HepG2 (cell line): ENCODE results near the gene CENPM. TPM values are rescaled to one million over a fixed set of nuclear protein-coding genes. Genes with fewer than 3 reads are reported as not detected.
"Not testable (repeated sequence)": the region's sequence is repeated elsewhere in the genome, so short reads cannot be mapped to it uniquely, and the experiment has no call there.

ENCODE experiments used
- ATAC-seq: fragments of 200-7000 bp; cut with Tn5 transposase; 3 replicates; pipeline ENCODE4 v1.9.1; 2020; ENCODE audit warnings: mild to moderate bottlenecking, moderate library complexity
- BruUV-seq: library from RNA; stranded (reverse); fragments of 400-500 nt; replicated peaks from 2 replicates; lab custom pipeline; 2021; lab: Mats Ljungman, UMichigan
- CTCF ChIA-PET: fragments of 300-600 bp; formaldehyde crosslinking; extraction: SDS; loops from one replicate; lab custom pipeline; 2021; ENCODE audit warnings: low total read pairs, inconsistent platforms, low intra/inter-chr PET ratio; lab: Yijun Ruan, JAX
- POLR2A ChIA-PET: fragments of 350-600 bp; sonication (Branson Sonifier 250); formaldehyde crosslinking; loops from one replicate; lab custom pipeline; 2020; ENCODE audit warnings: antibody characterized with exemption, inconsistent platforms; lab: Yijun Ruan, JAX
- DNase-seq: peaks from one replicate; pipeline ENCODE4 v3.0.0-alpha.2; 2015; ENCODE audit warnings: low spot score
- FAIRE-seq: peaks from 3 replicates; lab custom pipeline; 2011; peaks lifted over from hg19 to GRCh38; lab: Jason Lieb, UNC
- H2AFZ ChIP-seq: one replicate; pipeline ENCODE4 v1.6.1; 2011; ENCODE audit warnings: low read length, inconsistent platforms
- H3K27ac ChIP-seq: fragments of 300-600 bp; 3 replicates; pipeline ENCODE4 v1.8.0; 2011; ENCODE audit warnings: mixed run types, mild to moderate bottlenecking, mixed read lengths, low read length, inconsistent platforms; ENCODE audit not compliant: insufficient read depth; ENCODE audit errors: extremely low read length
- H3K27me3 ChIP-seq, 2 experiments: fragments of 200-600 bp in 1 of 2; 2 replicates in 1 of 2; 3 replicates in 1 of 2; pipeline versions ENCODE4 v1.6.0 to v1.8.0; 2011; ENCODE audit warnings: low read length in 2 of 2, mild to moderate bottlenecking in 2 of 2, moderate library complexity in 2 of 2, inconsistent platforms in 1 of 2; ENCODE audit not compliant: insufficient read depth in 2 of 2, control insufficient read depth in 1 of 2
- H3K36me3 ChIP-seq, 2 experiments: fragments of 200-600 bp in 1 of 2; replicated peaks in 1 of 2; 2 replicates in 1 of 2; 3 replicates in 1 of 2; pipeline versions ENCODE4 v1.5.1 to v1.8.0; 2011; ENCODE audit warnings: low read length in 2 of 2, inconsistent platforms in 1 of 2; ENCODE audit not compliant: insufficient read depth in 2 of 2, control insufficient read depth in 1 of 2
- H3K4me1 ChIP-seq: 2 replicates; pipeline ENCODE4 v1.5.1; 2012; ENCODE audit warnings: low read length, inconsistent platforms; ENCODE audit not compliant: insufficient read depth
- H3K4me2 ChIP-seq: 2 replicates; pipeline ENCODE4 v1.6.0; 2011; ENCODE audit warnings: low read depth, low read length, inconsistent platforms
- H3K4me3 ChIP-seq, 3 experiments: fragments of 200-600 bp in 1 of 3; sonication (generic), shearing (Covaris generic) in 1 of 3; replicated peaks in 1 of 3; 2 replicates each; pipeline ENCODE4 v1.5.1; 2011 to 2016; ENCODE audit warnings: low read length in 3 of 3, inconsistent platforms in 2 of 3, low read depth in 2 of 3, mild to moderate bottlenecking in 2 of 3, control low read depth in 1 of 3, mixed read lengths in 1 of 3; ENCODE audit not compliant: insufficient read depth in 1 of 3
- H3K79me2 ChIP-seq: one replicate; pipeline ENCODE4 v1.6.1; 2011; ENCODE audit warnings: low read length, inconsistent platforms; ENCODE audit not compliant: insufficient read depth
- H3K9ac ChIP-seq: 2 replicates; pipeline ENCODE4 v1.6.0; 2011; ENCODE audit warnings: mild to moderate bottlenecking, low read depth, low read length, inconsistent platforms; ENCODE audit not compliant: insufficient read depth
- H3K9me3 ChIP-seq: 2 replicates; pipeline ENCODE4 v1.5.1; 2012; ENCODE audit warnings: mild to moderate bottlenecking, low read length
- H4K20me1 ChIP-seq: 2 replicates; pipeline ENCODE4 v1.6.0; 2011; ENCODE audit warnings: inconsistent platforms, mild to moderate bottlenecking, low read length, moderate library complexity; ENCODE audit not compliant: insufficient read depth
- RXRB ChIP-seq: IDR thresholded peaks from 2 replicates; pipeline ENCODE4 v1.6.1; 2016; ENCODE audit warnings: borderline replicate concordance, missing genetic modification reagents, missing compliant biosample characterization
- ZNF335 ChIP-seq: sonication (generic); formaldehyde crosslinking; IDR thresholded peaks from 2 replicates; pipeline ENCODE4 v1.4.0; 2020; ENCODE audit warnings: missing genetic modification reagents
- ZNF460 ChIP-seq: sonication (generic); formaldehyde crosslinking; IDR thresholded peaks from 2 replicates; pipeline ENCODE4 v1.5.1; 2020; ENCODE audit warnings: missing genetic modification reagents, mild to moderate bottlenecking, borderline replicate concordance
- ZNF543 ChIP-seq: sonication (generic); formaldehyde crosslinking; IDR thresholded peaks from 2 replicates; pipeline ENCODE4 v1.4.0; 2020; ENCODE audit warnings: mild to moderate bottlenecking, missing genetic modification reagents
- ZNF619 ChIP-seq: sonication (generic); formaldehyde crosslinking; IDR thresholded peaks from 2 replicates; pipeline ENCODE4 v1.4.0; 2020; ENCODE audit warnings: mild to moderate bottlenecking, missing genetic modification reagents
- whole genome bisulfite sequencing: methylation state at CpG from one replicate; pipeline ENCODE4 v1.1.6; 2017; ENCODE audit warnings: low lambda C conversion rate; 5-methylcytosine and 5-hydroxymethylcytosine counted together
- in situ Hi-C: cut with HindIII; loops from 2 replicates; pipeline ENCODE4 v1.10.0; 2017; ENCODE audit warnings: low pct_unique_long_range_greater_than_20kb; ENCODE audit not compliant: extremely low pct_ligation_motif_present
- intact Hi-C: fragments of 100-400 bp; cut with micrococcal nuclease; formaldehyde crosslinking; loops from one replicate; pipeline ENCODE4 v1.10.0; 2022; ENCODE audit not compliant: unreplicated experiment
- polyA plus RNA-seq, 8 experiments: library from polyadenylated mRNA; depleted of rRNA in 3 of 8; stranded (reverse) in 7 of 8; unstranded in 1 of 8; fragments of >200 nt; fragmentation: Illumina TruSeq in 4 of 8; extraction: Trizol in 4 of 8; gene quantifications; 2 replicates each; pipeline versions ENCODE4 v1.2.1 to v1.2.3, GENCODE V29; 2011 to 2016; ENCODE audit warnings: low read depth in 4 of 8, missing spikeins in 1 of 8, mixed read lengths in 1 of 8; ENCODE audit not compliant: insufficient read depth in 1 of 8
- total RNA-seq, 5 experiments: library from RNA; depleted of rRNA; stranded (reverse); fragments of >200 nt; fragmentation: Illumina TruSeq; extraction: Trizol; gene quantifications; 2 replicates each; pipeline ENCODE4 v1.2.3, GENCODE V29; 2016; ENCODE audit warnings: low read depth in 1 of 5

The CENPM gene
- total and polyA plus RNA-seq, 2 of the 13 experiments (the other 11 are each of a cell fraction or from before 2014, with no cell fraction given), result 11.2 to 37.3 TPM

DNA sequence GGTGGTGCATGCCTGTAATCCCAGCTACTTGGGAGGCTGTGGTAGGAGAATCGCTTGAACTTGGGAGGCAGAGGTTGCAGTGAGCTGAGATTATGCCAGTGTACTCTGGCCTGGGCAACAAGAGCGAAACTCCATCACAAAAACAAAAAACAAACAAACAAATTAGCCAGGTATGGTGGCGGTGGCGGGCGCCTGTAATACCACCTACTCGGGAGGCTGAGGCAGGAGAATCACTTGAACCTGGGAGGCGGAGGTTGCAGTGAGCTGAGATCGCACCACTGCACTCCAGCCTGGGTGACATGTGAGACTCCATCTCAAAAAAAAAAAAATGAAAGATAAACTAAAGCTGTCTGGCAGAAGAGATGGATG is 2.0 kb upstream of the CENPM start:
- intact Hi-C loops, in situ Hi-C loops, H3K27ac ChIP-seq, BruUV-seq, H3K27me3 ChIP-seq, H3K9ac ChIP-seq, ATAC-seq, DNase-seq, H2AFZ ChIP-seq, H3K9me3 ChIP-seq, POLR2A ChIA-PET, H4K20me1 ChIP-seq, FAIRE-seq, CTCF ChIA-PET: not testable (repeated sequence)
- peaks cover 70% of the 10 kb centered on the region for H3K4me1 ChIP-seq
- WGBS, result 78% methylated on average over 8 of the region's 8 CpGs
- H3K4me2 ChIP-seq, result peak overlapping the region; percentile 72
- TF ChIP-seq ZNF460, result peak; percentile 39; the same call in 1 of the 2 replicates
- peaks cover 0 to 10% of the 10 kb centered on the region in 2 experiments; a peak in 1 of 5 replicates for H3K36me3 ChIP-seq
- H3K4me3 ChIP-seq, result peak overlapping the region in 1 of 3 experiments; percentile 51; a peak in 2 of 6 replicates
- peaks cover 13% of the 10 kb centered on the region for H3K79me2 ChIP-seq

DNA sequence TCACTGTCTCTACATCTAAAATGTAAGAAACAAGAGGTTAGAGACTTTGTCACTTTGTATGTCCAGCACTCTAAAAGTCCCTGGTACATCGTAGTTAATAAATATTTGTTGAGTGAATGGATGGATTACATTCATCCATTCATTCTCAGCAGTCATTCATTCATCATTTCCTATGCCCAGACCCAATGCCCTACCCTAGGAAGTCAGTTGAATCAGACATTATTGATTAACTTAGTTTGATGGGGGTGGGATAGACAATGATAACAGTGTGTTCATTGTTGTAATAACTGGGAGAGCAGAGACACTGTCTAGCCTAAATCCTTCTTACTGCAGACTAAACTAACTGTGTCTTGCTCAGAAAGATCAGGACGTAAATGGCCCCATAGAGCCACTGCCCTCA is 1.2 kb upstream of the CENPM start:
- H2AFZ ChIP-seq, result no peak overlapping the region
- no peaks in the 10 kb centered on the region for H4K20me1 ChIP-seq
- BruUV-seq, result no TSS peak
- H3K79me2 ChIP-seq, result peaks cover 13% of the 10 kb centered on the region
- TF ChIP-seq RXRB, result no peak
- TF ChIP-seq ZNF543 (CRISPR knock-in tag), result no peak
- no peak for TF ChIP-seq ZNF335
- no peak for TF ChIP-seq ZNF619 (CRISPR knock-in tag)
- H3K4me2 ChIP-seq, result peak overlapping the region; percentile 95
- POLR2A ChIA-PET, result interaction anchor here (0.7 kb wide), 1 partner anchor 132 kb away, joined by 3 read pairs; no protein-coding TSS in a partner anchor
- H3K9ac ChIP-seq, result no peak overlapping the region
- H3K4me1 ChIP-seq, result peaks cover 71% of the 10 kb centered on the region
- H3K9me3 ChIP-seq, result no peaks in the 10 kb centered on the region
- intact Hi-C loops (no loop called here), in situ Hi-C loops (no loop called here)
- peaks cover 2 to 18% of the 10 kb centered on the region in 2 experiments; a peak in 3 of 5 replicates for H3K36me3 ChIP-seq
- peak overlapping the region in 1 of 3 experiments; percentile 79; a peak in 2 of 6 replicates for H3K4me3 ChIP-seq
- no peak for FAIRE-seq
- CTCF ChIA-PET, result no interaction called here
- peak; percentile 45 for DNase-seq
- 57% methylated on average over 2 of the region's 2 CpGs for WGBS
- no peak overlapping the region for H3K27ac ChIP-seq
- H3K27me3 ChIP-seq, result no peaks in the 10 kb centered on the region
- ATAC-seq, result no peak
